Ishikawa (cell line): ENCODE data around the gene ECPAS.

Experiments used
- CEBPB ChIP-seq: IDR thresholded peaks from 2 replicates; pipeline ENCODE4 v1.6.1; 2012
- CREB1 ChIP-seq: IDR thresholded peaks from 2 replicates; pipeline ENCODE4 v1.6.1; 2012; ENCODE audit warnings: low read depth
- EGR1 ChIP-seq: IDR thresholded peaks from 2 replicates; pipeline ENCODE4 v1.6.1; 2012
- EP300 ChIP-seq: IDR thresholded peaks from 2 replicates; pipeline ENCODE4 v1.6.1; 2012; ENCODE audit warnings: borderline replicate concordance
- FOXM1 ChIP-seq: IDR thresholded peaks from 2 replicates; pipeline ENCODE4 v1.6.1; 2012; ENCODE audit warnings: low read depth, borderline replicate concordance
- MAX ChIP-seq: IDR thresholded peaks from 2 replicates; pipeline ENCODE4 v1.6.1; 2012
- NFIC ChIP-seq: IDR thresholded peaks from 2 replicates; pipeline ENCODE4 v1.6.1; 2012
- RAD21 ChIP-seq: IDR thresholded peaks from 2 replicates; pipeline ENCODE4 v1.6.1; 2012; ENCODE audit warnings: low read depth
- TAF1 ChIP-seq: IDR thresholded peaks from 2 replicates; pipeline ENCODE4 v1.6.1; 2012; ENCODE audit warnings: low read depth, mild to moderate bottlenecking
- TCF12 ChIP-seq: IDR thresholded peaks from 2 replicates; pipeline ENCODE4 v1.6.1; 2012; ENCODE audit warnings: low read depth
- TEAD4 ChIP-seq: IDR thresholded peaks from 2 replicates; pipeline ENCODE4 v1.6.1; 2012
- YY1 ChIP-seq: IDR thresholded peaks from 2 replicates; pipeline ENCODE4 v1.6.1; 2012; ENCODE audit warnings: low read depth
- ZBTB7A ChIP-seq: IDR thresholded peaks from 2 replicates; pipeline ENCODE4 v1.6.1; 2012; ENCODE audit warnings: low read depth
- TF ChIP-seq, protein P1 (sequence below): IDR thresholded peaks from 2 replicates; pipeline ENCODE4 v1.6.1; 2012; ENCODE audit warnings: low read depth, mild to moderate bottlenecking
- TF ChIP-seq, protein P2 (sequence below): IDR thresholded peaks from 2 replicates; pipeline ENCODE4 v1.6.1; 2012

Gene ECPAS

GRCh38 chr9:111440226-111440625, 44.0 kb downstream of the ECPAS start:
- TF ChIP-seq RAD21 (no peak), CEBPB (no peak), ZBTB7A (no peak), MAX (no peak), TAF1 (no peak), FOXM1 (no peak), EGR1 (no peak), NFIC (no peak), CREB1 (no peak), TEAD4 (no peak), YY1 (no peak), EP300 (no peak), TCF12 (no peak)
- TF ChIP-seq, protein P1, sequence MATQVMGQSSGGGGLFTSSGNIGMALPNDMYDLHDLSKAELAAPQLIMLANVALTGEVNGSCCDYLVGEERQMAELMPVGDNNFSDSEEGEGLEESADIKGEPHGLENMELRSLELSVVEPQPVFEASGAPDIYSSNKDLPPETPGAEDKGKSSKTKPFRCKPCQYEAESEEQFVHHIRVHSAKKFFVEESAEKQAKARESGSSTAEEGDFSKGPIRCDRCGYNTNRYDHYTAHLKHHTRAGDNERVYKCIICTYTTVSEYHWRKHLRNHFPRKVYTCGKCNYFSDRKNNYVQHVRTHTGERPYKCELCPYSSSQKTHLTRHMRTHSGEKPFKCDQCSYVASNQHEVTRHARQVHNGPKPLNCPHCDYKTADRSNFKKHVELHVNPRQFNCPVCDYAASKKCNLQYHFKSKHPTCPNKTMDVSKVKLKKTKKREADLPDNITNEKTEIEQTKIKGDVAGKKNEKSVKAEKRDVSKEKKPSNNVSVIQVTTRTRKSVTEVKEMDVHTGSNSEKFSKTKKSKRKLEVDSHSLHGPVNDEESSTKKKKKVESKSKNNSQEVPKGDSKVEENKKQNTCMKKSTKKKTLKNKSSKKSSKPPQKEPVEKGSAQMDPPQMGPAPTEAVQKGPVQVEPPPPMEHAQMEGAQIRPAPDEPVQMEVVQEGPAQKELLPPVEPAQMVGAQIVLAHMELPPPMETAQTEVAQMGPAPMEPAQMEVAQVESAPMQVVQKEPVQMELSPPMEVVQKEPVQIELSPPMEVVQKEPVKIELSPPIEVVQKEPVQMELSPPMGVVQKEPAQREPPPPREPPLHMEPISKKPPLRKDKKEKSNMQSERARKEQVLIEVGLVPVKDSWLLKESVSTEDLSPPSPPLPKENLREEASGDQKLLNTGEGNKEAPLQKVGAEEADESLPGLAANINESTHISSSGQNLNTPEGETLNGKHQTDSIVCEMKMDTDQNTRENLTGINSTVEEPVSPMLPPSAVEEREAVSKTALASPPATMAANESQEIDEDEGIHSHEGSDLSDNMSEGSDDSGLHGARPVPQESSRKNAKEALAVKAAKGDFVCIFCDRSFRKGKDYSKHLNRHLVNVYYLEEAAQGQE: no peak
- TF ChIP-seq, protein P2, sequence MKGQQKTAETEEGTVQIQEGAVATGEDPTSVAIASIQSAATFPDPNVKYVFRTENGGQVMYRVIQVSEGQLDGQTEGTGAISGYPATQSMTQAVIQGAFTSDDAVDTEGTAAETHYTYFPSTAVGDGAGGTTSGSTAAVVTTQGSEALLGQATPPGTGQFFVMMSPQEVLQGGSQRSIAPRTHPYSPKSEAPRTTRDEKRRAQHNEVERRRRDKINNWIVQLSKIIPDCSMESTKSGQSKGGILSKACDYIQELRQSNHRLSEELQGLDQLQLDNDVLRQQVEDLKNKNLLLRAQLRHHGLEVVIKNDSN: no peak

DNA sequence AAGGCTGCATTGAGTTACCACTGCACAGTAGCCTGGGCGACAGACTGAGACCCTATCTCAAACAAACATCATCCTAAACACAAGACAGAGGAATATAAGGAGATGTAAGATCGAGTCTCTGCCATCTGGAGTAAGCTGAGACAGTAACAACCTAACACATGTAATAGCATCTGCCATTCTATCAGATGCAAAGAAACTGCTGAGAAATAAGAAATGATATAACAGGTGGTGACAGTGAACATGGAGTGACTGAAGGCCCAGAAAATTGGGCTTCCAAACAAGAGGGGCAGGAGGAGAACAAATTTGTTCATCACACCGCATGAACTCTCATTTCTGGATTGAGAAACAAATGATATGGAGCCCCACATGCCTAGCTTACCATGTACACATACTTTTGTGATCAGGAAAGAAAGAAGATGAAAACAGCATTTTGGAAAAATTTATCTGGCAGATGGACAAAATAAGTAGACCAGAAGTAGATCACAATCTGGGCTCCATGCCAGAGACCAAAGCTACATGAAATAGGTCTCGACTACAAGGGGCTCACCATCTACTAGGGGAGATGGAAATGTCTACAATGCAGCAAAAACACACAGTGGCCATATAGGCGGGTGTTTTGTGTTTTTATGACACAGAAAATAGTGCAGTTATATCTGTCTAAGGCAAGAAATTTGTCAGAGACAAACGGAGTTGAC, 45.5 kb downstream of the ECPAS start:
- TF ChIP-seq ZBTB7A (no peak), EP300 (no peak), NFIC (no peak), RAD21 (no peak), TEAD4 (no peak), TCF12 (no peak), EGR1 (no peak), FOXM1 (no peak), YY1 (no peak), TAF1 (no peak), CREB1 (no peak), MAX (no peak), CEBPB (no peak)
- TF ChIP-seq, protein P1: no peak
- TF ChIP-seq, protein P2: no peak

DNA sequence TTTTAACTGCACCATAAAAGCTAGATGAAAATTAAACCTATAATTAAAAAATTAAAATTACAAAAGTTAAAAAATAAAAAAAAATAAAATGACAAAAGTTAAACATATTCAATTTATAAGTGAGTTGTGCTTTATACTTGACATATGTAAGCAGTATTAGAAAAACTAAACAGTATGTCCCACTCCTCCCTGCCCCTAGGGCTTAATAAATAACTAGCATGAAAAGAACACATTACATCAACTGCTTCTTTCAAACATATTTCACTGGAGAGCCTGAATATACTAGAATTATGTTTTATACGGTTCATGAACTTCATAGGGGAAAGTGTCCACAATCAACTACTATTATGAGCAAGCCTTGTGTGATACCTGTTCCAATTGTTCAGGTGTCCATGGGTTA, 47.6 kb downstream of the ECPAS start:
- TF ChIP-seq NFIC: no peak
- TF ChIP-seq EP300: no peak
- no peak for TF ChIP-seq CEBPB
- TF ChIP-seq, protein P2: no peak
- TF ChIP-seq TEAD4: no peak
- TF ChIP-seq EGR1: no peak
- no peak for TF ChIP-seq TCF12
- TF ChIP-seq RAD21: no peak

GRCh38 chr9:111433082-111433481, 51.1 kb downstream of the ECPAS start:
- no peak for TF ChIP-seq MAX
- TF ChIP-seq, protein P2: no peak
- no peak for TF ChIP-seq FOXM1
- TF ChIP-seq EGR1: no peak
- TF ChIP-seq RAD21: no peak
- TF ChIP-seq YY1: no peak
- TF ChIP-seq, protein P1: no peak
